ENCODE measurements around the gene CHMP4A.
"Not testable (repeated sequence)": the region's sequence is repeated elsewhere in the genome, so short reads cannot be mapped to it uniquely, and the experiment has no call there.

- not testable (repeated sequence) for TF ChIP-seq CTCF (IDR thresholded peaks at IDR 0.05); POLR2AphosphoS5 (IDR thresholded peaks at IDR 0.05; ENCODE audit: insufficient read depth in 1 of 2, low read depth in 1 of 2); POLR2A (IDR thresholded peaks at IDR 0.05)
These were observed 10.8 kb downstream of the CHMP4A start for GRCh38 chr14:24202538-24202937.

Data from vagina (tissue), 2 donors.